GM18861 (cell line): ENCODE data around the gene DSCAML1.

ENCODE experiments used
- ATAC-seq: cut with Tn5 transposase; IDR thresholded peaks from one replicate; pipeline ENCODE4 v1.9.1; 2021; ENCODE audit not compliant: unreplicated experiment

The DSCAML1 gene

DNA sequence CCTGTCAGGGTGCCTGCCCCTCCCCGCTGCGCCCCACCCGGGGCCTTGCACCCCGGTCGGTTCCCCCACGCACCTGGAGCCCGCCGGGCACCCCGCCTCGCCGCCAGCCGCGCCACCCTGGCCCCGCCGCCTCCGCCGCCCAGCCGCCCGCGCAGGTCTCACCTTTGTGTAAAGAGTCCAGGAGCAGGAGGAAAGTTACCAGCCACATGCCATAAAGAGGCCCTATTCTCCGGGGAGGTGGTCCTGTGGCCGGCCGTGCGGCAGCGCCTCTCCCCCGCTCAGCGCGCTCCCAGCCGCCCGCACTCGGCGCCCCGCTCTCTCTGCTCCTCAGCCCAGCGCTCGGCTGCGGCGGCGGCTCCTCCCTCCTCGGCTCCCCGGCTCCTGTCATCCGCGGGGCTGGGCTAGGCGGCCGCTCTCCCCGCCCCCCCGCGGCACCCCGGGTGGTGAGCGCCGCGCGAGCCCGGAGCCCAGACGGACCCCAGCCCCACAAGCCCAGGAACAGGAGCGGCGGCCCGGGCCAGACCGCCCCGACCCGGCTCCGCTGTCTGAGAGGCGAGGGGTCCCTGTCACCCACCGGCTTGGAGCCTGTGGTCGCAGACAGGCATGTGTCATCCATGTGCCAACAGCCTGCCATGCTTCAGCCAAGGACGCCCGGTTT, at the start of gene DSCAML1:
Gene DSCAML1 (minus strand): TSS at position 345 of the 658 bp plus-strand sequence. CDS start 137 bp downstream, at position 208.
- ATAC-seq, result no peak

DNA sequence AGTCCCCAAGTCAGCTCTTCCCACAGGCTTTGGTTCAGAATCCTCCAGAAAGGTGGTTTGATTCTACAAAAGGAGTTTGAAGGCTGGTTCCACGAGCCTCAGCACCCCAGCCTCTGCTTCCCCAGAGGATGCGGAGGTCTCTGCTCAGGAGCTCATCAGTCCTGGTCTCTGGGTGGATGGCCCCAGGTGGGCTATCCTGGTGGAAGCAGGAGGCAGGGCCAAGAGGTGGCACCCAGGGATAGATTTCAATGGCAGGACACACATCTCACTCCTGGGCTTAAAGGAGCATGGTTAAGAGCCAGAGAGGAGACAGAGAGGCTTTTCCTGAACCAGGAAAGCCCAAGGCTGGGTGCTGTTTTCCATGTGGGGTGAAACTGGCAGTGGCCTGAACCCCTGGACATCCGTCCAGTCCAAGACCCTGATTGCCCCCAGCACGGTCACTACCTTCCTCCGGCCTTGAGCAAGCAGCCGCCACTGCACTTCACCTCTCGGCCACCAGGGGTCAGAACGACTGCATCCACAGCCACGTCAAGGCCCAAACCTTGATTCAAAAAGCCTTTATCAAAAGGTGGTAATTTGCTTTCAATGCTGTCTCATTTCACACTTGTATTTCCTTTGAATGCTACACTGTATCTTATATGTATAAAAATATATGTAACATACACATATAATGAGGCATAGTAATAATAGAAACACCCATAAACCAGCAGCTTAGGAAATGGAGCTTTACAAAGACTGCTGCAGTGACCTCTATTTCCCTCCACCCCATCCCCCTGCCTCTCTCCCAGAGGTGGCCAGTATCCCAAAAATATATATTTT, 46.9 kb upstream of the DSCAML1 start:
- no peak for ATAC-seq

DNA sequence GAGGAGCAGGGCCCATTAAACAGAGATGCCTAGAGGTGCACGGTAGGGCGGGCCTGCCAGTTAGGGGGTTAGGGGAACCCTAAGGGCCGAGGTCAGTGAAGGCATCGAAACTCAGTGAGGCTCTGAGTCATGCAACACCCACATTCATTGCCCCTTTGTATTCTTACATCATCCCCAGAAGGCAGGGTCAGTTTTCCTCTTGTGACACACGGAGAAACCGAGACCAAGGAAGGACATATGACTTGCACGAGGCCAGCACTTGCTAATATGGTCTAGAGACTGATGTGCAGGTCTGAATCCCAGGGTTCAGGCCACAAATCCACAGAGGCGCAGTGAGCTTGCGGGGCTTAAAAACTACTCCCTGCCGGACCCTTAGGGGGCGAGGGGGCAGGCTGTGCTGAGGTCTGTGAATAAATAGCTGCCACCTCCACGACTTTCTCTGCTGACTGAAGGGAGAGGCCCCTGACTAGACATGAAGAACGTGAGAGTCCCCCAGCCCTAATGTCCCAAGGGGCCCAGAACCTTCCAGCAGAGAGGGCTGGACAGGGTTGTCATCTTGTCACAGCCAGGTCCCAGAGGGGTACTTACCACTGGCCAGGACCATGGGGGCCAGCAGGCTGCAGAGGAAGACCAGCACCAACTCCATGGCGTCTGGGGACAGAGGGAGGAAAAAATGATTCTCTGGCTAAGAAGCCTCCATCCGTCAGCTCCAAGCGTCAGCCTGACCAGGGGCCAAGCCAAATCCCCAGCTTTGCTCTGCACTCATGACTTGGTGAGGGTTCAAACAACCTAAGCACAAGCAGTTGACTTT, 45.3 kb upstream of the DSCAML1 start:
- ATAC-seq, result no peak

DNA sequence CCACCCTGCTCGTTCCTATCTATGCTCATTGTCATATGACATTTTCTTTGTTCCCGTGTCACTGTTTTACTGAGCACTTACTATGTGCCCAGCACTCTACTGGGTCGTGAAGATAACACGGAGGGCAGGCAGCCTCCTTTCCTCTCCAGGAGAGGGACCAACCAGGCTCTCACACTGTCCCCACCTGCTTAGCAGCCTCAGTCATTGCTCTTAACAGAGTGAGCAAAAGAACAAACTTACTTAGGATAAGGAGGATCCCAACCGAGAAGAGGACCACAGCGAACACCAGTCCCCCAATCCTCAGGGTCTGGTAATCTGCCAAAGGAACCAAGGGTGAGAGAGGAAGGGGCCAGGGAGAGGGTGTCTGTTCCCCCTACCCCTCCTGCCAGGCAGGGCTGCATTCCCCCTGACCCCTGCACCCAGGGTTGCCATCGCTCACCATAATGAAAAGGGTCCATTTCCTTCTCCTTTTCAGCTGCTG, 44.6 kb upstream of the DSCAML1 start:
- no peak for ATAC-seq

GRCh38 chr11:117840881-117841550, 44.0 kb upstream of the DSCAML1 start:
- no peak for ATAC-seq

GRCh38 chr11:117839936-117840813, 43.2 kb upstream of the DSCAML1 start:
- ATAC-seq, result no peak

GRCh38 chr11:117839380-117839881, 42.4 kb upstream of the DSCAML1 start:
- ATAC-seq, result no peak

GRCh38 chr11:117838901-117839300, 41.9 kb upstream of the DSCAML1 start:
- no peak for ATAC-seq

GRCh38 chr11:117837791-117838190, 40.8 kb upstream of the DSCAML1 start:
- no peak for ATAC-seq

GRCh38 chr11:117837070-117837776, 40.2 kb upstream of the DSCAML1 start:
- ATAC-seq, result no peak

GRCh38 chr11:117836077-117836960, 39.3 kb upstream of the DSCAML1 start:
- no peak for ATAC-seq

GRCh38 chr11:117835576-117835975, 38.6 kb upstream of the DSCAML1 start:
- ATAC-seq, result no peak

GRCh38 chr11:117834838-117835443, 37.9 kb upstream of the DSCAML1 start:
- ATAC-seq, result no peak

GRCh38 chr11:117834068-117834810, 37.2 kb upstream of the DSCAML1 start:
- no peak for ATAC-seq

- ATAC-seq, result no peak
These were observed 36.4 kb upstream of the DSCAML1 start for GRCh38 chr11:117833401-117833891.

GRCh38 chr11:117832511-117832910, 35.5 kb upstream of the DSCAML1 start:
- no peak for ATAC-seq
